Measurements from ENCODE around the gene SLC35C1. TPM values are rescaled to one million over a fixed set of nuclear protein-coding genes. Genes with fewer than 3 reads are reported as not detected.

Gene SLC35C1
- total RNA-seq, 4 donors from 2014 or later, result 28.8 to 62.3 (median 44.4) TPM

DNA sequence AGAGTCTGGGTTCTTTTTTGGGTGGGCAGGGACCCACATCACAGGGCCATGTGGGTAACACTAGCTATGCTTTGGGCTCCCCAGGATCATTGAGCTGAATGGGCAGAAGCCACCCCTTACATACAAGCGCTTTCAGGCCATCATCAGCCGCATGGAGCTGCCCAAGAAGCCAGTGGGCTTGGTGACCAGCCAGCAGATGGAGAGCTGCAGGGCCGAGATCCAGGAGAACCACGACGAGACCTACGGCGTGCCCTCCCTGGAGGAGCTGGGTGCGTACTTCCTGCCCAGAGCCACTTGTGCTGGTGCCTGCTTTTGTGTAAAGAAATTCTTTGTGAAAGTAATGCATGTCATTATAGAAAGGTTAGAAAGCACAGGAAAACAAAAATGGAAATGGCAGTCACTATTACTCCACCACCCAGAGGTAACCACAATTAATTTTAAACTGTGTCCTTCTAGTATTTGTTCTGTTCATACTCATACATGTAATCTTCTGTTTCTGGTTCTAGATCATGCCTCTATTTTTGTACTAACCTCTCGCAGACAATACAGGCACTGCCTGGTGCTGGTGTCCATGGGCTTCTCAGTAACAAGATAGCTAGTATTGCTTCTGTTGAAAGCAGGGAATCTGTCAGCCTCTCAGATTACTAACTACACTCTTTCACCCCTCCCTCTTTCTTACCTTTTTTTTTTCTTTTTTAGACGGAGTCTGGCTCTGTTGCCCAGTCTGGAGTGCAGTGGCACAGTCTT lies 56.0 kb downstream of the SLC35C1 start:
- Histone ChIP-seq H3K36me3 (peaks cover 0 to 43% (median 22%) of the 10 kb centered on the region in 4 donors), H3K9me3 (no peaks in the 10 kb centered on the region), H3K4me1 (peaks cover 25 to 48% (median 35%) of the 10 kb centered on the region in 4 donors), H3K27me3 (no peaks in the 10 kb centered on the region), H3K27ac (peak overlapping the region; percentile 76 to 89 (median 83)), H3K4me3 (no peak overlapping the region)
- in situ Hi-C loops (cut with MboI; ENCODE audit: low pct_ligation_motif_present in 1 of 4, low pct_unique_long_range_greater_than_20kb in 1 of 4, low sequenced_read_pairs in 3 of 4), result no loop called here
- TF ChIP-seq POLR2AphosphoS5 (IDR thresholded peaks at IDR 0.05), result no peak
- no peak for TF ChIP-seq POLR2A (IDR thresholded peaks at IDR 0.05)
- TF ChIP-seq EP300 (IDR thresholded peaks at IDR 0.05; ENCODE audit: low read depth), result no peak
- TF ChIP-seq, protein P1, sequence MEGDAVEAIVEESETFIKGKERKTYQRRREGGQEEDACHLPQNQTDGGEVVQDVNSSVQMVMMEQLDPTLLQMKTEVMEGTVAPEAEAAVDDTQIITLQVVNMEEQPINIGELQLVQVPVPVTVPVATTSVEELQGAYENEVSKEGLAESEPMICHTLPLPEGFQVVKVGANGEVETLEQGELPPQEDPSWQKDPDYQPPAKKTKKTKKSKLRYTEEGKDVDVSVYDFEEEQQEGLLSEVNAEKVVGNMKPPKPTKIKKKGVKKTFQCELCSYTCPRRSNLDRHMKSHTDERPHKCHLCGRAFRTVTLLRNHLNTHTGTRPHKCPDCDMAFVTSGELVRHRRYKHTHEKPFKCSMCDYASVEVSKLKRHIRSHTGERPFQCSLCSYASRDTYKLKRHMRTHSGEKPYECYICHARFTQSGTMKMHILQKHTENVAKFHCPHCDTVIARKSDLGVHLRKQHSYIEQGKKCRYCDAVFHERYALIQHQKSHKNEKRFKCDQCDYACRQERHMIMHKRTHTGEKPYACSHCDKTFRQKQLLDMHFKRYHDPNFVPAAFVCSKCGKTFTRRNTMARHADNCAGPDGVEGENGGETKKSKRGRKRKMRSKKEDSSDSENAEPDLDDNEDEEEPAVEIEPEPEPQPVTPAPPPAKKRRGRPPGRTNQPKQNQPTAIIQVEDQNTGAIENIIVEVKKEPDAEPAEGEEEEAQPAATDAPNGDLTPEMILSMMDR (IDR thresholded peaks at IDR 0.05), result no peak
- DNase-seq, result no peak
- intact Hi-C loops (cut with DNase I; ENCODE audit: low total_unique reads), result no loop called here
- WGBS, 2 donors (ENCODE audit: low coverage in 1 of 2), result 77 to 88% methylated on average over 7 to 10 of the region's 10 CpGs

Other genes starting within 250 kb of the SLC35C1 start
- gene CHST1, start 139.5 kb upstream of the SLC35C1 start, total RNA-seq, result 1 to 10 TPM in 2 of 4 donors, under 1 TPM in 2; 0.27 to 1.9 (median 0.76) TPM
- gene CRY2, start 42.3 kb downstream of the SLC35C1 start, total RNA-seq, result 10 to 100 TPM; 42.2 to 73.6 (median 50.2) TPM
- gene MAPK8IP1, start 80.5 kb downstream of the SLC35C1 start, total RNA-seq, result 10 to 100 TPM in 1 of 4 donors, 1 to 10 TPM in 3; 1.9 to 11.1 (median 2.6) TPM
- gene FREY1, start 102.1 kb downstream of the SLC35C1 start, total RNA-seq, result 1 to 10 TPM in 1 of 4 donors, under 1 TPM in 1, not detected in 2; 0.82 to 2.7 TPM
- 100 to 1,000 TPM in 1 of 4 donors, 10 to 100 TPM in 3; 31.3 to 111 (median 51.9) TPM for gene PEX16, start 112.7 kb downstream of the SLC35C1 start, total RNA-seq
- 1 to 10 TPM in 1 of 4 donors, under 1 TPM in 2, not detected in 1; 0.55 to 1.3 (median 0.60) TPM for gene LARGE2, start 117.5 kb downstream of the SLC35C1 start, total RNA-seq